GM21447 (cell line): ENCODE results near the gene NAIP.
"Not testable (repeated sequence)": the region's sequence is repeated elsewhere in the genome, so short reads cannot be mapped to it uniquely, and the experiment has no call there.

Experiments used
- ATAC-seq: cut with Tn5 transposase; IDR thresholded peaks from one replicate; pipeline ENCODE4 v1.9.1; 2021; ENCODE audit not compliant: unreplicated experiment

The NAIP gene

GRCh38 chr5:71025289-71025953, at the start of gene NAIP:
Gene NAIP (minus strand): TSS chr5:71025339. CDS start chr5:71012915, 12,424 bp downstream.
- not testable (repeated sequence) for ATAC-seq

- peak; percentile 94 for ATAC-seq
Observed at GRCh38 chr5:71067262-71067928, 42.3 kb upstream of the NAIP start, which contains the start of gene GTF2H2. Gene GTF2H2 (minus strand): TSS chr5:71067676. CDS start chr5:71062763, 4,913 bp downstream.

- not testable (repeated sequence) for ATAC-seq
Observed at GRCh38 chr5:71061322-71061721, 36.2 kb upstream of the NAIP start.

GRCh38 chr5:71059426-71059825, 34.3 kb upstream of the NAIP start:
- ATAC-seq: not testable (repeated sequence)

- not testable (repeated sequence) for ATAC-seq
Observed at GRCh38 chr5:71044808-71045207, 19.7 kb upstream of the NAIP start.

GRCh38 chr5:71044128-71044527, 19.0 kb upstream of the NAIP start:
- not testable (repeated sequence) for ATAC-seq

- ATAC-seq: not testable (repeated sequence)
Observed at GRCh38 chr5:71031046-71031776, 6.1 kb upstream of the NAIP start.

GRCh38 chr5:71020643-71021042, 4.5 kb downstream of the NAIP start:
- not testable (repeated sequence) for ATAC-seq

- ATAC-seq: not testable (repeated sequence)
Observed at GRCh38 chr5:71018376-71019005, 6.6 kb downstream of the NAIP start.

- ATAC-seq: no peak
Observed at GRCh38 chr5:71014176-71014575, 11.0 kb downstream of the NAIP start.

GRCh38 chr5:71013575-71013974, 11.6 kb downstream of the NAIP start:
- no peak for ATAC-seq

GRCh38 chr5:71011194-71011792, 13.8 kb downstream of the NAIP start:
- no peak for ATAC-seq

- ATAC-seq: not testable (repeated sequence)
Observed at GRCh38 chr5:71006983-71007382, 18.2 kb downstream of the NAIP start.

- not testable (repeated sequence) for ATAC-seq
Observed at GRCh38 chr5:70984882-70985281, 40.3 kb downstream of the NAIP start.

- ATAC-seq: not testable (repeated sequence)
Observed at GRCh38 chr5:70967220-70967619, 57.9 kb downstream of the NAIP start.

GRCh38 chr5:70964531-70964930, 60.6 kb downstream of the NAIP start:
- ATAC-seq: not testable (repeated sequence)

GRCh38 chr5:70953068-70953467, 72.1 kb downstream of the NAIP start:
- ATAC-seq: not testable (repeated sequence)

- not testable (repeated sequence) for ATAC-seq
Observed at GRCh38 chr5:70932560-70932959, 92.6 kb downstream of the NAIP start.

- not testable (repeated sequence) for ATAC-seq
Observed at GRCh38 chr5:70931709-70932368, 93.3 kb downstream of the NAIP start.

GRCh38 chr5:70925211-70925562, 100.0 kb downstream of the NAIP start:
- peak; percentile 29 for ATAC-seq
